Measurements from ENCODE around the gene TAF4.
A peak's percentile ranks its signal among the peaks of the same experiment; 100 is the strongest.
"Not testable (repeated sequence)": the region's sequence is repeated elsewhere in the genome, so short reads cannot be mapped to it uniquely, and the experiment has no call there.

Gene TAF4

GRCh38 chr20:62063981-62064769, 1.5 kb downstream of the TAF4 start:
- DNase-seq (no peak), ATAC-seq (no peak)
- Mint-ChIP-seq H3K4me3 (peak overlapping the region; percentile 67 to 73), H3K27me3 (no peaks in the 10 kb centered on the region), H3K4me1 (peaks cover 72% of the 10 kb centered on the region), H3K27ac (peak overlapping the region in 1 of 2 donors; percentile 34), H3K9me3 (no peaks in the 10 kb centered on the region)

- no peak for DNase-seq
- no peak for ATAC-seq
- Mint-ChIP-seq H3K27ac (peak overlapping the region in 1 of 2 donors; percentile 63), H3K27me3 (no peaks in the 10 kb centered on the region), H3K4me1 (peaks cover 76% of the 10 kb centered on the region), H3K9me3 (no peaks in the 10 kb centered on the region), H3K4me3 (peak overlapping the region; percentile 67 to 73)
Measured at GRCh38 chr20:62063315-62063980, 2.2 kb downstream of the TAF4 start.

- peak overlapping the region in 1 of 2 donors; percentile 6 for H3K27ac Mint-ChIP-seq
- ATAC-seq (no peak), DNase-seq (no peak)
- no peaks in the 10 kb centered on the region for H3K27me3 Mint-ChIP-seq
- H3K9me3 Mint-ChIP-seq = no peaks in the 10 kb centered on the region
- H3K4me1 Mint-ChIP-seq = peaks cover 70% of the 10 kb centered on the region
- peak overlapping the region; percentile 67 to 73 for H3K4me3 Mint-ChIP-seq
Measured at GRCh38 chr20:62062661-62063314, 2.9 kb downstream of the TAF4 start.

- no peak for ATAC-seq
- H3K4me1 Mint-ChIP-seq = peaks cover 69% of the 10 kb centered on the region
- no peaks in the 10 kb centered on the region for H3K9me3 Mint-ChIP-seq
- H3K4me3 Mint-ChIP-seq = no peak overlapping the region
- H3K27me3 Mint-ChIP-seq = no peaks in the 10 kb centered on the region
- H3K27ac Mint-ChIP-seq = no peak overlapping the region
- DNase-seq = no peak
Measured at GRCh38 chr20:62061851-62062423, 3.7 kb downstream of the TAF4 start.

GRCh38 chr20:62060631-62061541, 4.8 kb downstream of the TAF4 start:
- H3K9me3 Mint-ChIP-seq = no peaks in the 10 kb centered on the region
- peaks cover 64% of the 10 kb centered on the region for H3K4me1 Mint-ChIP-seq
- H3K4me3 Mint-ChIP-seq = no peak overlapping the region
- H3K27me3 Mint-ChIP-seq = no peaks in the 10 kb centered on the region
- DNase-seq = no peak
- no peak overlapping the region for H3K27ac Mint-ChIP-seq
- no peak for ATAC-seq

- ATAC-seq = no peak
- Mint-ChIP-seq H3K4me1 (peaks cover 71% of the 10 kb centered on the region), H3K4me3 (no peak overlapping the region), H3K9me3 (no peaks in the 10 kb centered on the region), H3K27ac (no peak overlapping the region), H3K27me3 (no peaks in the 10 kb centered on the region)
- DNase-seq = no peak
Measured at GRCh38 chr20:62059920-62060630, 5.6 kb downstream of the TAF4 start.

GRCh38 chr20:62059401-62059800, 6.3 kb downstream of the TAF4 start:
- DNase-seq = no peak
- no peak overlapping the region for H3K27ac Mint-ChIP-seq
- H3K4me1 Mint-ChIP-seq = peaks cover 77% of the 10 kb centered on the region
- no peaks in the 10 kb centered on the region for H3K27me3 Mint-ChIP-seq
- H3K9me3 Mint-ChIP-seq = no peaks in the 10 kb centered on the region
- ATAC-seq = no peak
- no peak overlapping the region for H3K4me3 Mint-ChIP-seq

- no peak for ATAC-seq
- Mint-ChIP-seq H3K4me1 (peaks cover 78% of the 10 kb centered on the region), H3K4me3 (no peak overlapping the region), H3K27me3 (no peaks in the 10 kb centered on the region), H3K9me3 (no peaks in the 10 kb centered on the region), H3K27ac (peak overlapping the region in 1 of 2 donors; percentile 42)
- DNase-seq = no peak
Measured at GRCh38 chr20:62058941-62059340, 6.7 kb downstream of the TAF4 start.

- Mint-ChIP-seq H3K4me1 (peaks cover 73% of the 10 kb centered on the region), H3K27me3 (no peaks in the 10 kb centered on the region), H3K4me3 (no peak overlapping the region), H3K27ac (no peak overlapping the region), H3K9me3 (no peaks in the 10 kb centered on the region)
- ATAC-seq (no peak), DNase-seq (no peak)
Measured at GRCh38 chr20:62056975-62057374, 8.7 kb downstream of the TAF4 start.

GRCh38 chr20:62056377-62056776, 9.3 kb downstream of the TAF4 start:
- Mint-ChIP-seq H3K9me3 (no peaks in the 10 kb centered on the region), H3K27ac (no peak overlapping the region), H3K27me3 (no peaks in the 10 kb centered on the region), H3K4me3 (no peak overlapping the region), H3K4me1 (peaks cover 73% of the 10 kb centered on the region)
- no peak for ATAC-seq
- no peak for DNase-seq

GRCh38 chr20:62055862-62056115, 9.9 kb downstream of the TAF4 start:
- not testable (repeated sequence) for H3K27ac Mint-ChIP-seq, DNase-seq, ATAC-seq, H3K27me3 Mint-ChIP-seq, H3K4me3 Mint-ChIP-seq, H3K9me3 Mint-ChIP-seq
- H3K4me1 Mint-ChIP-seq = peaks cover 72% of the 10 kb centered on the region

- no peaks in the 10 kb centered on the region for H3K27me3 Mint-ChIP-seq
- no peaks in the 10 kb centered on the region for H3K9me3 Mint-ChIP-seq
- H3K27ac Mint-ChIP-seq = no peak overlapping the region
- DNase-seq = no peak
- H3K4me1 Mint-ChIP-seq = peaks cover 72% of the 10 kb centered on the region
- H3K4me3 Mint-ChIP-seq = no peak overlapping the region
- ATAC-seq = no peak
Measured at GRCh38 chr20:62055106-62055861, 10.4 kb downstream of the TAF4 start.

GRCh38 chr20:62054451-62054953, 11.2 kb downstream of the TAF4 start:
- Mint-ChIP-seq H3K27me3 (no peaks in the 10 kb centered on the region), H3K4me1 (peaks cover 68% of the 10 kb centered on the region), H3K9me3 (no peaks in the 10 kb centered on the region), H3K27ac (peak overlapping the region in 1 of 2 donors; percentile 28), H3K4me3 (no peak overlapping the region)
- DNase-seq (no peak), ATAC-seq (no peak)
